ENCODE results near the gene STK33. TPM values are rescaled to one million over a fixed set of nuclear protein-coding genes. Genes with fewer than 3 reads are reported as not detected.

The STK33 gene
- total RNA-seq, 3 donors from 2014 or later: 0.90 to 15.1 (median 3.4) TPM

- ATAC-seq (no peak), DNase-seq (no peak)
- intact Hi-C loops (cut with DNase I, micrococcal nuclease): loop anchor here (10.0 kb wide), 1 partner anchor 230 kb away; no protein-coding TSS in a partner anchor
- peaks cover 4% of the 10 kb centered on the region for H3K4me1 ChIP-seq (ENCODE audit: low read depth)
- H3K9me3 ChIP-seq: no peaks in the 10 kb centered on the region
- H3K4me3 ChIP-seq: no peak overlapping the region
- no peaks in the 10 kb centered on the region for H3K36me3 ChIP-seq (ENCODE audit: low read depth)
- no peak for TF ChIP-seq CTCF (IDR thresholded peaks at IDR 0.05)
These were observed 29.5 kb downstream of the STK33 start for GRCh38 chr11:8564526-8564925.

DNA sequence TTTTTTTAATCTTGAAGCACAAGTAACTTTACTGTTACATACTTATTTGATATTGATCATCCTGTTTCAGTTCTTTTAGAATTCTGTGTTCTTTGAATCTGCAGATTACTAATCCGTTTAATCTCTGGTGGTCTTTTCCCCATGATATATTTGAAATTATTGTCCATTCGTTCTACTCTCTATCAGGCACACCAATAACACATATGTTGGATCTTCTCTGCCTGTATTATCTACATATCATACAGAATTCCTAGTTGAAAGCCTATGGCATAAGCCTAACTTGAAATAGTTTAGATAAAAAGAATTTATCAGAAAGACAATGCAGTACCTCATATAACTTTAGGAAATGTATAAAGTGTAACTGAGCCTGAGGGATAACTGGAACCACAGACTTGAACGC, 32.6 kb downstream of the STK33 start:
- Histone ChIP-seq H3K4me1 (ENCODE audit: low read depth) (peaks cover under 1% of the 10 kb centered on the region), H3K4me3 (no peak overlapping the region), H3K36me3 (ENCODE audit: low read depth) (no peaks in the 10 kb centered on the region), H3K9me3 (no peaks in the 10 kb centered on the region)
- DNase-seq (no peak), ATAC-seq (no peak)
- TF ChIP-seq CTCF (IDR thresholded peaks at IDR 0.05): no peak
- intact Hi-C loops (cut with DNase I, micrococcal nuclease): loop anchor here (10.0 kb wide), 1 partner anchor 227 kb away; no protein-coding TSS in a partner anchor

DNA sequence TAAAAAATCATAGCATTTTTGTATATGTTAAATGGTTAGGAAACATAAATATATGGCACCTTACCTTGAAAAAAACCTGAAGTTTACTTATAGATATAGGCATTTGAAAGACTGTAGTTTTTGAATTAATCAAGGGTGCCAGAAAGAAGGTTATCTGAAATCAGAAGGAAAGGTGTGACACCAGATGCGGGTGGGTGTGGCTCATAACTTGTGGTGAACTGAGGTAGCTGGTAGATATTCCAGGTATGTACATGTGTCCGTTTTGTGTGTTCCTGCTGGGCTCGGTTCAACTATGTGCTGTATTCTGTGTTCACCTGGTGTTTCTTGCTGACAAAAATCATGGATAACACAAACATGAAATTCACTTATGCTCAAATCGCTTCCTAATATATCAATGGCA, 35.6 kb downstream of the STK33 start:
- ATAC-seq: no peak
- Histone ChIP-seq H3K4me3 (no peak overlapping the region), H3K36me3 (ENCODE audit: low read depth) (no peaks in the 10 kb centered on the region), H3K9me3 (no peaks in the 10 kb centered on the region), H3K4me1 (ENCODE audit: low read depth) (no peaks in the 10 kb centered on the region)
- TF ChIP-seq CTCF (IDR thresholded peaks at IDR 0.05): no peak
- intact Hi-C loops (cut with DNase I, micrococcal nuclease): no loop called here
- no peak for DNase-seq

DNA sequence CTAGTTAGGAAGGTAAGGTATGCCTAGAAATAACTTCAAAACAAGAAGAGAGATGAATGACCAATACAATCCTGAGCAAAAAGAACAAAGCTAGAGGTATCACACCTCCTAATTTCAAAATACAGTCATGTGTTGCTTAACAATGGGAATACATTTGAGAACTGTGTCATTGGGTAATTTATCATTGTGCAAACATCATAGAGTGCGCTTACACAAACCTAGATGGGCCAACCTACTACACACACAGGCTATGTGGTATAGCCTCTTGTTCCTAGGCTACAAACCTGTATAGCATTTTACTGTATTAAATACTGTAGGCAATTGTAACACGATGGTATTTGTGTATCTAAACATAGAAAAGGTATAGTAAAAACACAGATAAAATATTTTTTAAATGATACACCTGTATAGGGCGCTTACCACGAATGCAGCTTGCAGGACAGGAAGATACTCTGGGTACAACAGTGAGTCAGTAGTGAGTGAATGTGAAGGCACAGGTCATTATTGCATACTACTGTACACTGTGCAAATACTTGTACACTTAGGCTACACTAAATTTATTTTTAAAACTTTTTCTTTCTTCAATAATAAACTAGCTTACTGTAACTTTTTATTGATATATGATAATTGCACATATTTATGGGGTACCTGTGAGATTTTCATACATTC, 48.2 kb downstream of the STK33 start:
- Histone ChIP-seq H3K36me3 (ENCODE audit: low read depth) (no peaks in the 10 kb centered on the region), H3K4me1 (ENCODE audit: low read depth) (no peaks in the 10 kb centered on the region), H3K9me3 (no peaks in the 10 kb centered on the region), H3K4me3 (no peak overlapping the region)
- ATAC-seq (peak; percentile 42), DNase-seq (no peak)
- no peak for TF ChIP-seq CTCF (IDR thresholded peaks at IDR 0.05)
- intact Hi-C loops (cut with DNase I, micrococcal nuclease): no loop called here

GRCh38 chr11:8544807-8545206, 49.2 kb downstream of the STK33 start:
- no peak overlapping the region for H3K4me3 ChIP-seq
- ATAC-seq: no peak
- no peaks in the 10 kb centered on the region for H3K9me3 ChIP-seq
- no peaks in the 10 kb centered on the region for H3K36me3 ChIP-seq (ENCODE audit: low read depth)
- intact Hi-C loops (cut with DNase I, micrococcal nuclease): no loop called here
- no peak for TF ChIP-seq CTCF (IDR thresholded peaks at IDR 0.05)
- no peak for DNase-seq
- no peaks in the 10 kb centered on the region for H3K4me1 ChIP-seq (ENCODE audit: low read depth)
